HEK293 (cell line): Measurements from ENCODE around the gene ZKSCAN4.

Experiments
- SP2 ChIP-seq: fragments of 450-650 bp; formaldehyde crosslinking; IDR thresholded peaks from 2 replicates; pipeline ENCODE4 v1.5.1; 2016; ENCODE audit warnings: missing biosample characterization, missing genetic modification characterization
- YY1 ChIP-seq: fragments of 450-650 bp; formaldehyde crosslinking; IDR thresholded peaks from 2 replicates; pipeline ENCODE4 v1.5.1; 2018; ENCODE audit warnings: missing biosample characterization, missing genetic modification characterization
- ZNF169 ChIP-seq: fragments of 450-650 bp; formaldehyde crosslinking; IDR thresholded peaks from 2 replicates; pipeline ENCODE4 v1.5.1; 2016; ENCODE audit warnings: missing biosample characterization, missing genetic modification characterization
- ZNF175 ChIP-seq: fragments of 450-650 bp; formaldehyde crosslinking; IDR thresholded peaks from 2 replicates; pipeline ENCODE4 v1.5.1; 2016; ENCODE audit warnings: missing biosample characterization, missing genetic modification characterization
- ZNF274 ChIP-seq, 2 experiments: fragments of 200-500 bp in 1 of 2; fragments of 450-650 bp in 1 of 2; sonication (Bioruptor generic) in 1 of 2; formaldehyde crosslinking in 1 of 2; IDR thresholded peaks; 2 replicates each; pipeline versions ENCODE4 v1.5.1 to v1.6.1; 2014 to 2016; ENCODE audit warnings: borderline replicate concordance in 1 of 2, inconsistent platforms in 1 of 2, low read length in 1 of 2, missing biosample characterization in 1 of 2, missing genetic modification characterization in 1 of 2
- ZNF626 ChIP-seq: fragments of 450-650 bp; sonication (Bioruptor Pico); formaldehyde crosslinking; IDR thresholded peaks from 2 replicates; pipeline ENCODE4 v1.5.1; 2018; ENCODE audit warnings: missing biosample characterization, missing genetic modification characterization, inconsistent platforms
- TF ChIP-seq, protein P1 (sequence below): fragments of 450-650 bp; formaldehyde crosslinking; IDR thresholded peaks from 2 replicates; pipeline ENCODE4 v1.5.1; 2016; ENCODE audit warnings: missing biosample characterization, missing genetic modification characterization
- TF ChIP-seq, protein P2 (sequence below): fragments of 450-650 bp; formaldehyde crosslinking; IDR thresholded peaks from 2 replicates; pipeline ENCODE4 v1.5.1; 2016; ENCODE audit warnings: missing biosample characterization, missing genetic modification characterization, low read depth
- TF ChIP-seq, protein P3 (sequence below): fragments of 450-650 bp; formaldehyde crosslinking; IDR thresholded peaks from 2 replicates; pipeline ENCODE4 v1.5.1; 2016; ENCODE audit warnings: missing biosample characterization, missing genetic modification characterization
- TF ChIP-seq, protein P4 (sequence below): fragments of 450-650 bp; formaldehyde crosslinking; IDR thresholded peaks from 2 replicates; pipeline ENCODE4 v1.5.1; 2016; ENCODE audit warnings: missing biosample characterization, missing genetic modification characterization

DNA sequence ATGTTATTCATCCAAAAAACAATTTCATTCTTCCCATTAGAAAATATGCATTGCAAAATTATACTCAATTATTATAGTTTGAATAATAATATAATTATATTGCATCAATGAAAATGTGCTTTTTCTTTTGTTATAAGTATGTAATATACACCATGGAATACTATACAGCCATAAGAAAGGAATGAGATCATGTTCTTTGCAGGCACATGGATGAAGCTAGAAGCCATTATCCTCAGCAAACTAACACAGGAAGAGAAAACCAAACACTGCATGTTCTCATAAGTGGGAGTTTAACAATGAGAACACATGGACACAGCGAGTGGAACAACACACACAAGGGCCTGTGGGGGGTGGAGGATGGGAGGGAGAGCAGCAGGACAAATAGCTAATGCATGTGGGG is 5.0 kb upstream of the ZKSCAN4 start:
- TF ChIP-seq, protein P1, sequence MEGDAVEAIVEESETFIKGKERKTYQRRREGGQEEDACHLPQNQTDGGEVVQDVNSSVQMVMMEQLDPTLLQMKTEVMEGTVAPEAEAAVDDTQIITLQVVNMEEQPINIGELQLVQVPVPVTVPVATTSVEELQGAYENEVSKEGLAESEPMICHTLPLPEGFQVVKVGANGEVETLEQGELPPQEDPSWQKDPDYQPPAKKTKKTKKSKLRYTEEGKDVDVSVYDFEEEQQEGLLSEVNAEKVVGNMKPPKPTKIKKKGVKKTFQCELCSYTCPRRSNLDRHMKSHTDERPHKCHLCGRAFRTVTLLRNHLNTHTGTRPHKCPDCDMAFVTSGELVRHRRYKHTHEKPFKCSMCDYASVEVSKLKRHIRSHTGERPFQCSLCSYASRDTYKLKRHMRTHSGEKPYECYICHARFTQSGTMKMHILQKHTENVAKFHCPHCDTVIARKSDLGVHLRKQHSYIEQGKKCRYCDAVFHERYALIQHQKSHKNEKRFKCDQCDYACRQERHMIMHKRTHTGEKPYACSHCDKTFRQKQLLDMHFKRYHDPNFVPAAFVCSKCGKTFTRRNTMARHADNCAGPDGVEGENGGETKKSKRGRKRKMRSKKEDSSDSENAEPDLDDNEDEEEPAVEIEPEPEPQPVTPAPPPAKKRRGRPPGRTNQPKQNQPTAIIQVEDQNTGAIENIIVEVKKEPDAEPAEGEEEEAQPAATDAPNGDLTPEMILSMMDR (tag by site-specific recombination) = no peak
- TF ChIP-seq ZNF169 = no peak
- TF ChIP-seq, protein P2, sequence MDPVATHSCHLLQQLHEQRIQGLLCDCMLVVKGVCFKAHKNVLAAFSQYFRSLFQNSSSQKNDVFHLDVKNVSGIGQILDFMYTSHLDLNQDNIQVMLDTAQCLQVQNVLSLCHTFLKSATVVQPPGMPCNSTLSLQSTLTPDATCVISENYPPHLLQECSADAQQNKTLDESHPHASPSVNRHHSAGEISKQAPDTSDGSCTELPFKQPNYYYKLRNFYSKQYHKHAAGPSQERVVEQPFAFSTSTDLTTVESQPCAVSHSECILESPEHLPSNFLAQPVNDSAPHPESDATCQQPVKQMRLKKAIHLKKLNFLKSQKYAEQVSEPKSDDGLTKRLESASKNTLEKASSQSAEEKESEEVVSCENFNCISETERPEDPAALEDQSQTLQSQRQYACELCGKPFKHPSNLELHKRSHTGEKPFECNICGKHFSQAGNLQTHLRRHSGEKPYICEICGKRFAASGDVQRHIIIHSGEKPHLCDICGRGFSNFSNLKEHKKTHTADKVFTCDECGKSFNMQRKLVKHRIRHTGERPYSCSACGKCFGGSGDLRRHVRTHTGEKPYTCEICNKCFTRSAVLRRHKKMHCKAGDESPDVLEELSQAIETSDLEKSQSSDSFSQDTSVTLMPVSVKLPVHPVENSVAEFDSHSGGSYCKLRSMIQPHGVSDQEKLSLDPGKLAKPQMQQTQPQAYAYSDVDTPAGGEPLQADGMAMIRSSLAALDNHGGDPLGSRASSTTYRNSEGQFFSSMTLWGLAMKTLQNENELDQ (tag by site-specific recombination) = no peak
- no peak for TF ChIP-seq YY1 (tag by site-specific recombination)
- no peak for TF ChIP-seq SP2 (tag by site-specific recombination)
- TF ChIP-seq ZNF626 (tag by site-specific recombination) = no peak
- TF ChIP-seq ZNF175 = no peak
- TF ChIP-seq, protein P3, sequence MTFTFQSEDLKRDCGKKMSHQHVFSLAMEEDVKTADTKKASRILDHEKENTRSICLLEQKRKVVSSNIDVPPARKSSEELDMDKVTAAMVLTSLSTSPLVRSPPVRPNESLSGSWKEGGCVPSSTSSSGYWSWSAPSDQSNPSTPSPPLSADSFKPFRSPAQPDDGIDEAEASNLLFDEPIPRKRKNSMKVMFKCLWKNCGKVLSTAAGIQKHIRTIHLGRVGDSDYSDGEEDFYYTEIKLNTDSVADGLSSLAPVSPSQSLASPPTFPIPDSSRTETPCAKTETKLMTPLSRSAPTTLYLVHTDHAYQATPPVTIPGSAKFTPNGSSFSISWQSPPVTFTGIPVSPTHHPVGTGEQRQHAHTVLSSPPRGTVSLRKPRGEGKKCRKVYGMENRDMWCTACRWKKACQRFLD (tag by site-specific recombination) = no peak
- TF ChIP-seq, protein P4, sequence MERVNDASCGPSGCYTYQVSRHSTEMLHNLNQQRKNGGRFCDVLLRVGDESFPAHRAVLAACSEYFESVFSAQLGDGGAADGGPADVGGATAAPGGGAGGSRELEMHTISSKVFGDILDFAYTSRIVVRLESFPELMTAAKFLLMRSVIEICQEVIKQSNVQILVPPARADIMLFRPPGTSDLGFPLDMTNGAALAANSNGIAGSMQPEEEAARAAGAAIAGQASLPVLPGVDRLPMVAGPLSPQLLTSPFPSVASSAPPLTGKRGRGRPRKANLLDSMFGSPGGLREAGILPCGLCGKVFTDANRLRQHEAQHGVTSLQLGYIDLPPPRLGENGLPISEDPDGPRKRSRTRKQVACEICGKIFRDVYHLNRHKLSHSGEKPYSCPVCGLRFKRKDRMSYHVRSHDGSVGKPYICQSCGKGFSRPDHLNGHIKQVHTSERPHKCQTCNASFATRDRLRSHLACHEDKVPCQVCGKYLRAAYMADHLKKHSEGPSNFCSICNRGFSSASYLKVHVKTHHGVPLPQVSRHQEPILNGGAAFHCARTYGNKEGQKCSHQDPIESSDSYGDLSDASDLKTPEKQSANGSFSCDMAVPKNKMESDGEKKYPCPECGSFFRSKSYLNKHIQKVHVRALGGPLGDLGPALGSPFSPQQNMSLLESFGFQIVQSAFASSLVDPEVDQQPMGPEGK = no peak
- no peak for TF ChIP-seq ZNF274 (IDR thresholded peaks at IDR 0.05; ENCODE audit: low read length)
- no peak for TF ChIP-seq ZNF274 (tag by site-specific recombination; IDR thresholded peaks at IDR 0.05; ENCODE audit: borderline replicate concordance)
